GM12801 (cell line): ENCODE results near the gene CCL17.

Experiments used
- TF ChIP-seq, protein P1 (sequence below): IDR thresholded peaks from one replicate; pipeline ENCODE4 v1.5.1; 2011; ENCODE audit warnings: control low read depth; ENCODE audit not compliant: insufficient read length; ENCODE audit errors: extremely low read depth

Gene CCL17

DNA sequence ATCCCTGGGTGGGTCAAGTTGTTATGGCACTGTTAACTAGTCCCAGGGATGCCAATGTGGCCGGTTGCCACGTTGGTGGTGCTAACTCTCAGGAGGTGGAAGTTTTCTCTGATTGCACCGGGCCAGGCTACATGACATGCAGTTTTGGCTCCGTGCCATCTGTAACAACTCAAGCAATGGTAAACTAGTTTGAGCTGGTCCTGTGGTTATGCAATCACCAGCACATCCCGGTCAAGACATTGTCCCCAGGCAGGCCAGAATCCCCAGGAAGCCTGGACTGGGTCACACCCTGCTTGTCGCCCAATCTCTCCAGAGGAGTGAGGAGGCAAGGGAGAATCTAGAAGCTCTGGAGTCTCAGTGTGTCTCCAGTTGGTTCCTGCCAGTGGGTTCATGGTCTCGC is 10.1 kb upstream of the CCL17 start:
- TF ChIP-seq, protein P1, sequence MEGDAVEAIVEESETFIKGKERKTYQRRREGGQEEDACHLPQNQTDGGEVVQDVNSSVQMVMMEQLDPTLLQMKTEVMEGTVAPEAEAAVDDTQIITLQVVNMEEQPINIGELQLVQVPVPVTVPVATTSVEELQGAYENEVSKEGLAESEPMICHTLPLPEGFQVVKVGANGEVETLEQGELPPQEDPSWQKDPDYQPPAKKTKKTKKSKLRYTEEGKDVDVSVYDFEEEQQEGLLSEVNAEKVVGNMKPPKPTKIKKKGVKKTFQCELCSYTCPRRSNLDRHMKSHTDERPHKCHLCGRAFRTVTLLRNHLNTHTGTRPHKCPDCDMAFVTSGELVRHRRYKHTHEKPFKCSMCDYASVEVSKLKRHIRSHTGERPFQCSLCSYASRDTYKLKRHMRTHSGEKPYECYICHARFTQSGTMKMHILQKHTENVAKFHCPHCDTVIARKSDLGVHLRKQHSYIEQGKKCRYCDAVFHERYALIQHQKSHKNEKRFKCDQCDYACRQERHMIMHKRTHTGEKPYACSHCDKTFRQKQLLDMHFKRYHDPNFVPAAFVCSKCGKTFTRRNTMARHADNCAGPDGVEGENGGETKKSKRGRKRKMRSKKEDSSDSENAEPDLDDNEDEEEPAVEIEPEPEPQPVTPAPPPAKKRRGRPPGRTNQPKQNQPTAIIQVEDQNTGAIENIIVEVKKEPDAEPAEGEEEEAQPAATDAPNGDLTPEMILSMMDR: no peak

DNA sequence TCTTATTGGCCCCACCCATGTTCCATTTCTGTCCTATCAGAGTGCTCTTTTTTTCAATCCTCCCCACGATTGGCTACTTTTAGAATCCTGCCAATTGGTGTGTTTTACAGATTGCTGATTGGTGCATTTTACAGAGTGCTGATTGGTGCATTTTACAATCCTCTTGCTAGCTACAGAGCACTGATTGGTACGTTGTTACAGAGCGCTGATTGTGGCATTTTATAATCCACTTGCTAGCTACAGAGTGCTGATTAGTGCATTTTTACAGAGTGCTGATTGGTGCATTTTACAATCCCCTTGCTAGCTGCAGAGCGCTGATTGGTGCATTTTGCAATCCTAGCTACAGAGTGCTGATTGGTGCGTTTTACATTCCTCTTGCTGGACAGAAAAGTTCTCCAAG is 9.5 kb upstream of the CCL17 start:
- TF ChIP-seq, protein P1: no peak

GRCh38 chr16:57396786-57397185 is 7.8 kb upstream of the CCL17 start:
- TF ChIP-seq, protein P1: no peak

DNA sequence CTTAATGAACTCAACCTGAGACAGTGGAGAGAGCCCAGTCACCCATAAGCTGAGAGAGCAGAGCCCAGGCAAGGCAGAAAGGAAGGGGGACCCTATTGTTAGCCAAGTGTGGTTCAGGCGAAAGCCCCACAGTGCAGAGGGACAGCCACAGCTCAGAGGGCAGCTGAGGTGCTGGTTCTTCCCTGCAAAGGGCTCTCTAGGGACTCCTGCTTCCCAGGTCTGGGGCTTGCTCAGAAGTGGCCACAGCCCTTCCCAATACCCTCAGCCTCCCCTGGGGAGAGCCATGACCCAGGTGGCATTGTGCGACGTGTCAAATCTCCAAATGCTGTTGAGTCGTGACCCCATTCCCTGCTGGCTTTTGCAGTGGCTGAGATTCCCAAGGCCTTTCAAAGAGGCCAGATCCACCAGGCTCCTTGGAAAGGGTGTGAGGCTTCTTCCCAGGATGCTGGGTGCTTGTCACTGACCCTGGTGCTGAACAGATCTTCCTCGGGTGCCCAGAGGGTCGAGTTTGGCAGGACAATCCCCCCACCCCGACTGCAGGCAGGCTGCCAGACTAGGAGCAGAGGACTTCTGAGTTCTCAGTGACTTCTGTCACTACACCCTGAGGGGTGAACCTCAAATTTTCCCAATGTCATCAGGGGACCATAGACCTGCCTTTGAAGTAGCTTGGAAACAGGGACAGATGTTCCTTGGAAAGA is 2.5 kb upstream of the CCL17 start:
- TF ChIP-seq, protein P1: no peak

- TF ChIP-seq, protein P1: no peak
Measured at GRCh38 chr16:57405097-57405496, 530 bp downstream of the CCL17 start.

DNA sequence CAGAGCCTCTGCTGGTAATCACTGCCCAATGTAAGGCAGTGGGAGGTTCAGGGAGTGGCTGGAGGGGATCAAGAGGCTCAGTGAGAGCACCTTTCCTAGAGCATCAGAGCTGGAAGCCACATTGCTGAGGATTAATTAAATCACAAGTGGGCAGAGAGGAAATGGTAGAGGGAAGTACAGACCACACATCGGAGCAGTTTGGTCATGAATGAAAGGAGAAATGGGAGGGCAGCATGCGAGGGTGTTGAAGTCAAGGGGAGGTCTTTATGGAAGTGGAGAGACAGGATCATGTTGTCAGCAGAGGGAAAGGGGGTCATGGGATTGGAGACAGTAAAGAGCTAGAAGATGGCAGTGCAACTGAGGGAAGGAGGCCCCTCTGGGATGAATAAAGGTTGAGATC is 2.3 kb downstream of the CCL17 start:
- TF ChIP-seq, protein P1: no peak

- TF ChIP-seq, protein P1: no peak
Measured at GRCh38 chr16:57407521-57408353, 3.2 kb downstream of the CCL17 start.
